Suppressor macrophage treated with lipopolysaccharide for 1 hour (primary cell): ENCODE results near the gene NANOG.
"Not testable (repeated sequence)": the region's sequence is repeated elsewhere in the genome, so short reads cannot be mapped to it uniquely, and the experiment has no call there.

Experiments used
- DNase-seq, 3 donors: peaks; one replicate each; pipeline ENCODE4 v3.0.0-alpha.2; 2020 to 2022

Gene NANOG

DNA sequence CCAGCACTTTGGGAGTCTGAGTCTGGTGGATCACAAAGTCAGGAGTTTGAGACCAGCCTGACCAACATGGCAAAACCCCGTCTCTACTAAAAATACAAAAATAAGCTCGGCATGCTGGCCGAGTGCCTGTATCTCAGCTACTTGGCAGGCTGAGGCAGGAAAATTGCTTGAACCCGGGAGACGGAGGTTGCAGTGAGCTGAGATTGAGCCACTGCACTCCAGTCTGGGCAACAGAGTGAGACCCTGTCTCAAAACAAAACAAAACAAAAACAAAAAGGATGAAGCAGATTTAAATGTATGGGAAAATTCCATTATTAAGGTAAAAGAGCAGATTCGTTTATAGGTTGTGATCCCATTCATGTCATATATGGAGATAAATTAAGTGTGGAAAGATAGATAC lies 17.1 kb downstream of the NANOG start:
- DNase-seq: not testable (repeated sequence)

DNA sequence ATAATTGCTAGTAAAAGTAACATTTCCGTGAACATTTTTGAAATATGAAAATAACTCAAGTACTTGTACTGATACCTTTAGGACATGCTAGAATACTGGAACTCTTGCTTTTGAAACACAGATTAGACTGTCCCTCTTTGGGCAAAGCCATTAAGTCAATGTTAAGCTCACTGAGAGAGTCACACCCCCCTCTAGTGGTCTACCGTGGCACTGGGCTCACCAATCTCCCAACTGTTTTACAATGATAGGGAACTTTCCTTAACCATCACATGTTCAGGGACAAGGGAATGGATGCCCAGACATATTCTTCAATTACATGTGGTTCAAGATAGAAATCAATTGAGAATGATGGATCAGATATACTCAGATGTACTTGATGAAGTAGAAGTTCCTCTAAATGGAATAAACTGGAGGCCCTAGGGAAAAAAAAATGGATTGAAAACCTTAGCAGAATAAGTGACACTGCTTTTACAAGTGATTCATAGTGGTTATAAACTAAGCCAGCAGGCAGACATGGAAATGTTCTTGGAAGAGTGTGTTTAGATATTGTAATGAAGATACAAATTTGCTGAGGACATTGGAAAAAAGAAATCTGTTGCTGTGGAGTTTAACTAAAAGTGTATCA lies 17.8 kb downstream of the NANOG start:
- DNase-seq: peak; percentile 80 to 86 (median 84)

DNA sequence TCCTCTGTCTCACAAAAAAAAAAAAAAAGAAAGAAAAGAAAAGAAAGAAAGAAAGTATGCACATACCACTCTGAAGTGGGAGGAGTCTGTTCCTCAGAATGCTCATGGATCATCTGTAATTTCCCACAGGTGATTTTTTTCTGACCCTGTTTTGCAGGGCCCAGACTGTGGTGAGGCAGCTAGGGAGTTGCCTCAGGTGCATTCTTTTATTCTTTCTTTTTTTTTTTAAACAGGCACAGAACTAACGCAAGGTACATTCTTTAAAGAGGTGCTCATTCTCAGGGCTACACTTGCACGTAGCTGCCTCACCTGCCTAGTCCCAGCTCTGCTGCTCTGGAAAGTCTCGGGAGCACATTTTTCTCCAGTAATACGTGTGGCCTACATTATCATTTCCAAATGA lies 36.6 kb downstream of the NANOG start:
- DNase-seq: not testable (repeated sequence)

DNA sequence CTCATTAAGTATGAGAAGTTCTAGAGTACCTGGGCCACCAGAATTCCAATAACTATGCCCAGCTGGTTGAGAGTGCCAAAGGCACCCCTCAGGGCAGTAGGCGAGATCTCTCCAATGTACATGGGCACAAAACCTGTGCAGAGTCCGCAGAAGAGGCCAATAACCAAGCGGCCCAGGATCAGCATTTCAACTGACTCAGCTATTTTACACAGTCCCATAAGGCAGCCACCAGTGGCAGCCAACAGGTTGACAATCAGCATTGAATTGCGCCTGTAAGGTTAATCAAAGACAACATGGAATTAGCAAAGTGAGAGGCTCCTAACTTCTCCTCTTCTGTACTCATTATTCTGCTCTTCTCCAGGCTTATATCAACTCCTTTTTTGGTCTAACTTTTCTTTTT lies 40.5 kb downstream of the NANOG start:
- DNase-seq: not testable (repeated sequence)

DNA sequence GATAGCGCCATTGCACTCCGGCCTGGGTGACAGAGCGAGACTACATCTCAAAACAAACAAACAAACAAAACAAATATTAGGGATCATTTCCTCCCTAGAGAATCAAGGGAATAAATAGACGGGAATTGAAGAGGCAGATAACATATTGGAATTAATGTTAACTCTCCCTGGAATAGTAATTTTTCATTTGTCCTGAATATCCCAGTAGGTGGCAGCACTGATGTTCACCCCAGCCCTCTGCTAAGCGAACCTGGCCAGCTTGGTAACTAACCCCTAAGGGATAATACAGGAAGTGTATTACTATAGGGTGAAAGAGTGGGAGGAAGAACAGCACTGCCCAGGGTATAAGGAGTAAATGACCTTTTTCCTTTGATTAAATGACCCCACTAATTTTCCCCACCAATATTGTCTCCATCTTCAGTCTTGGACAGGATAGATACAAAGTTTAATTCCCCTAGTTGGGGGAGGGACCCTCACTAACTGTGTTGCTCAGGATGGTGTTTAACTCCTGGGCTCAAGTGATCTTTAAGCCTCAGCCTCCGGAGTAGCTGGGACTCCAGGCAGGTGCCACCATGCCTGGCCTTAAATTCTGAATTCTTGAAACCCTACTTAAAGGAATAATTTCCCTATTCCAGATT lies 43.0 kb downstream of the NANOG start:
- DNase-seq: peak; percentile 75 to 81 (median 78)

DNA sequence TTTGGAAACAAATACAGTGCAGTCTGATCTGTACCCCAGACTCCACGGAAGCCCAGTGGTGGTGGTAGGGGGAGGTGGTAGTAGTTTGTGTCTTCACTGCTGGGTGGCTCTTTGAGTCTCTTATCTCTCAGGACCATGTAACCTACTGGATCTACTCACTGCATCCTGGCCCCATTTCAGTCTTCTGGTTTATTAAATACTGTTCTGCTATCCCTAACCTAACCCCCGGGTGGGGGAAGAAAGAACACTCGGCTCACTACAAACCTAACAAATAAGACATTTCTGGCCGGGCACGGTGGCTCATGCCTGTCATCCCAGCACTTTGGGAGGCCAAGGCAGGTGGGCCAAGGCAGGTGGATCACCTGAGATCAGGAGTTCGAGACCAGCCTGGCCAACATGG lies 44.0 kb downstream of the NANOG start:
- DNase-seq: not testable (repeated sequence)

DNA sequence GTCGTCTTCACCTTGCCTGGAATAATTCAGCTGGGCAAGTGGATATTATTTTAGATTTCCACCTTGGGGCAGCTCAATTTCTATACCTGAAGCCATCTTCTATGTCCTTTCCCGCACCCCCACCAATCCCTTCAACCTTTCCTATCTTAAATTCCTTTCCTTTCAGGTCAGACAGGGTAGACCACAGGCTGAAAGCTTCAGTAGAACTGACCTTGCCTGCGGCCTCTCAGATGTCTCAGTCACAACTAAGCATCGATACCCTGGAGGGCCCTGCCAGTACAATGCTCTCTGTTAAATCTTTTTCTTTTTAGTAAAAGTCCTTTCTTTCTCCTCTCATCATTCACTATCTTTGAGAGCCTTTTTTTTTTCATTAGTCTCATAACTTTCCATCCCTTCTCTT lies 44.6 kb downstream of the NANOG start:
- no peak for DNase-seq

DNA sequence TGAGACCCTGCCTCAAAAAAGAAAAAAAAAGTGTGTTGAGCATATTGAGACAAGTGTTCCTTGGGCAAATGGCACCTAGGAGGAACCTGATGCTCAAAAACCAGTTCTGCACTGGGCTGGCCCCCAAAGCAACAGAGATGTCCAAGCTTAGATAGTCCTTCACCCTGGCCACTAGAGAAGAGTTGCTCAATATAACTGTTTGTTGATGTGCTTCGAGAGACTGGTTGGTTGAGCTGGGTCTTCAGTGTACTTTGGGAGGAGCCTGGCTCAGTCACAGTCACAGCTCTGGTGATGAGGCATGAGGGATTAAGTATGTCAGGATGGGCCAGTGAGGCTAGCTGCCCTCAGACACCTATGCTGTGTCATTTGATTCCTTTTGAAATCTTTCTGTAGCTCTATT lies 45.5 kb downstream of the NANOG start:
- DNase-seq: peak in 1 of 3 donors; percentile 6

DNA sequence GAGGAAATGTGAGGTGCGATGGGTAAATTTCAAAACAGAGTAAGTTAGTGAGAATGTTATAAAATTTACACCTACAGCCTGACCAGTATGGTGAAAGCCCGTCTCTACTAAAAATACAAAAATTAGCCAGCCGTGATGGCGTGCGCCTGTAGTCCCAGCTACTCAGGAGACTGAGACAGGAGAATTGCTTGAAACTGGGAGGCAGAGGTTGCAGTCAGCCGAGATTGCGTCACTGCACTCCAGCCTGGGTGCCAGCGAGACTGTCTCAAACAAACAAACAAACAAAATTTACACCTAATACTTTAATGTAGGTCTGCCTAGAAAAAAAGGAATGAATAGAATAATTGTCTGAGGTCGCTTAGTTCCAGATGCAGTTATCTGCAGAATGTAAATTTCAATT lies 45.9 kb downstream of the NANOG start:
- no peak for DNase-seq

DNA sequence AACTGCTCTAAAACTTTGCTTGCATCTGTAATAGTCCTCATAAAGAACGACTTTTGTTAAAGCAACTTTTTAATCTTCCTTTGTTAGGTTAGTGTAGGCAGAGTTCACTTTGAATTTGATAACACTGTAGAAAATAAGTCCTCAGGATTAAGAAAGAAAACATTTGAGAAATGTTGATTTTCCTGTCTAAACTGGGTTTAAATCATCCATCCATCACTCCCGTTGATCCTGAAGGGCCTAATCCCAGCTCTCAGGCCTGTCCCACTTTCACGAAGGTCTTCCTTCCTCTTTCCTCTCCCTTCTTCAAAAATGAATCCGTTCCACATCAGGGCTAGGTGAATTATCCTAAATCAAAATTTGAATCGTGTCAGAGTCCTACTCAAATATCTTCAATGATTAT lies 46.6 kb downstream of the NANOG start:
- no peak for DNase-seq

DNA sequence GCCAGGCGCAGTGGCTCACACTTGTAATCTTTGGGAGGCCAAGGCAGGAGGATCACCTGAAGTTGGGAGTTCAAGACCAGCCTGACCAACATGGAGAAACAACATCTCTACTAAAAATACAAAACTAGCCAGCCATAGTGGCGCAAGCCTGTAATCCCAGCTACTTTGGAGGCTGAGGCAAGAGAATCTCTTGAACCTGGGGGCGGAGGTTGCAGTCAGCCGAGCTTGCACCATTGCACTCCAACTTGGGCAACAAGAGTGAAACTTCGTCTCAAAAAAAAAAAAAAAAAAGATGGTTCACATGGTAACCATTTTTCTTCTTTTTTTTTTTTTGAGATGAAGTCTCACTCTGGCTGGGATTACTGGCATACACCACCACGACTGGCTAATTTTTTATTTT lies 48.2 kb downstream of the NANOG start:
- DNase-seq: peak; percentile 69 to 83 (median 79)

DNA sequence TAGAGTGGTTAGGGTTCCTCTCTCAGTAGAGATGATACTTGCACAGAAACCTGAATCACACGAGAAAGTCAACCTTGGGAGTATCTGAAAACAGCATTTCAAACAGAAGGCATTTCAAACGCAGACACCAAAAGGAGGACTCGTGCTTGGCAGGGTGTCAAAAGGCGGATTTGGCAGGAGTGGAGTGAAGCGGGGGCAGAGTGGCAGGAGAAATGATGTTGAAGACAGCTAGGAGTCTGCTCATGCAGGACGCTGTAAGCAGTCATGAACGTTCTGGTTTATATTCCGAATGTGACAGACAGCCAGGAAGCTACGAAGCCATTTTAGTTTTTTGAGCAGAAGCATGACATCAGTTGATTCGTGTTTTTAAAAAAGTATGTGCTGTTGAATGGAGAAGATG lies 50.0 kb downstream of the NANOG start:
- not testable (repeated sequence) for DNase-seq

DNA sequence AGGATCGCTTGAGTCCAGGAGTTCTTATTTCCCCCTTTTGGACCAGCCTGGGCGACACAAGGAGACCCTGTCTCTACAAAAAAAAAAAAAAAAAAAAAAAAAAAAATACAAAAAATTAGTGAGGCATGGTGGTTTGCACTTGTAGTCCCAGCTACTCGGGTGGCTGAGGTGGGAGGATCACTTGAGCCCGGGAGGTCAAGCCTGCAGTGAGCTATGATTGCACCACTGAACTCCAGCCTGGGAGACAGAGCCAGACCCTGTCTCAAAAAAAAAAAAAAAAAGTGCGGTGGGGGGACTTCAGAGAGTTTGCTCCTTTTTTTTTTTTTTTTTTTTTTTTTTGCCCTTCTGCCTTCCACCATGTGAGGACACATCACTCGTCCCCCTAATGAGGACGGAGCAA lies 50.6 kb downstream of the NANOG start:
- not testable (repeated sequence) for DNase-seq

DNA sequence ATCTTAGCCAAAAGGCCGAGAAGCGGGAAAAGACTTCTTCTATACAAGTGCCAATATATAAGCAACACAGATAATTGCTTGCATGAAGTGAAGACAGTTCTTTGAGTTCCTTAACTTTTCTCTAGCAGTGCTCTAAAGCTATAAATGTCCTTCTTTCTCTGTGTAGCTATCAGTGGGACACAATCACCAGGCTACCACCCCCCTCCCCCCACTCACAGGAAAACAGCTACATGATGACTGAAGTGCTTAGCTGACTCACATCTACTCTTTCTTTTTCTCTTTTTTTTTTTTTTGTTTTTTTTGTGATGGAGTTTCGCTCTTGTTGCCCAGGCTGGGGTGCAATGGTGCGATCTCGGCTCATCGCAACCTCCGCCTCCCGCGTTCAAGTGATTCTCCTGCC lies 53.2 kb downstream of the NANOG start:
- DNase-seq: peak in 2 of 3 donors; percentile 14 to 20

DNA sequence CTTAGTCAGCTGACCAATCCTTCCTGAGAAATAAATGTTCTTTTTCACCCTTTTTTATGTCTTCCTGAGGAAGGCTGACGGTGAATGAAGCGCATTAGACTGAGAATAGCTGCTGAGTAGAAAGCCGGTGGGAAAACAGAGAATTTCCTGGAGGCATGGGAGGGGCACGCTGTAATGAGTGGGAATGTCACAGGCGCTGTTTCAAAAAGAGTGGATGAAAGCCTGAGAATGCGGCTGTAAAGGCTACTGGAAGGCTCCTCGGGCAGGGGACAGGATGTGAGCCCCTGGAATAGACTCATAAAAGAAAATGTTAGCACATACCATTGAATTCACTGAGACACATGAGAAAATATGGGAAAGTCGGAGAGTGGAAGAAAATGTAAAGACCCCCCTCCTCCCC lies 53.9 kb downstream of the NANOG start:
- DNase-seq: not testable (repeated sequence)

DNA sequence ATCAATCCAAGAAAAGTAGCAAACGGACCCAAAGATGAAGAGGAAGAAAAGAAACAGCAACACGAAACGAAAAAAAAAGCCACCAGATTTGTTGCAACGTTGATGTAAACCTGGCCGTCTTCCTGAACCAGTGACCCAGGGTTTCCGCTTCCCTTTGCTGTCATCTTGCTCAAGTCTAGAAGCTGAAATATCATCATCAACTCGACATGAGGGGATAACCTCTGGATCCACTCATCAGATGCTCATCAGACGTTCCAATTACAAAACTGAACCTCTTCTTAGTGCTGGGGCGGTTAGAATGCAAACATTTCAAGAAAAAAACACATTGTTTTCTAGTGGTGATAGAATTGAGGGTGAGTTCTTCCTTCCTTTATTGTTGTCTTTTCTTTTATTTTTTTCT lies 54.4 kb downstream of the NANOG start:
- DNase-seq: peak; percentile 32 to 73 (median 54)

DNA sequence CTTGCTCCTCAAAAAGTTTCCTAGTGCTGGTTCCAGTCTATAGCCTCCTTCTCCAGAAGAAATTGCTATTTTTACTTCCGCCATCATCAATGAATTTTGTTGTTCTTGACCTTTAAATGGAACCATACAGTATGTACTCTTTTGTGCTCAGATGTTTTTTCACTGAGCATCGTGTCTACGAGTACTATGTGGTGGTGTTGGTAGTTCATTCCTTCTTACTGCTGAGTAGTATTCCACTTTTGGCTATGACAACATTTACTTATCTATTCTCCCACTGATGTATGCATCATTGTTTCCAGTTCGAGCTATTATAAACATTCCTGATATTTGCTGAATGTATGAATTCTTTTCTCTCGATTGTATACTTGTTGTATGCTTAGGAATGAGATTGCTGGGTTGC lies 54.9 kb downstream of the NANOG start:
- no peak for DNase-seq

DNA sequence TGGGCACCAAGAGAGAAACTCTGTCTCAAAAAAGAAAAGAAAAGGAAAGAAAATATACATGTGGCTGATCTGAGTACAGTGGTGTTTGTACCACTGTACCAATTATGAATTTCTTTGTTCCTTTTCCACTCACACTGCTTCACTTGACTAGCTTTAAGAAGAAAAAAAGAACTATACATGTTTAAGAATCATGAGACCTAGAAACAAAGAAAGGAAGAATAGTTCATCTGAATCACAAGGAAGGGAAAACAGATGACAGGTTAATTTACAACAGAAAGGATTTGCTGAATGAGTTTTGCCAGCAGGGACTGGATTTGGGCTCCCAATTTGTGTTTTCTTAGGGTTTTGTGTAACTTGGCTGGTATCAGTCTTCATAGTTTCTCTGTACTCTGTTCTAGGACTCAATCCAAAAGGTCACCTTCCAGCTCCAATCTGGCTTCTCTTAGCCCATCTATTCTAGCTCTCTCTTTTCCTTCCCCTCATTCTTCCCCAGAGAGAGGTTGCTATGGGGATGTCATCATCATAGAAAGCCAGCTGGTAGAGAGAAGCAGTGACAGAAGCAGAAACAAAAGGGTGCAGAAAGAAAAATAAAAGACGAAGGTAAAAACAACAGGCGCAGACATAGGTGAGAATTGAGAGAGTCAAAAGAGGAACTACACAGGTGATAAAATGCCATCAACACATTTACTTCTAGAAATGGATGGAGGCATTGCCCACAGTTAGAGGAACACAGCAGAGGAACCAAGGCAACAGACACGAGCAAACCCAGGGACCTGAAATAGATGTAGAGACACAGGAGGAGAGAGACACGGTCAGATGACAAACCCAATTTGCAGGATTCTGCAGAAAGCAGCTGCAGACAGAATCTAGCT lies 58.3 kb downstream of the NANOG start:
- not testable (repeated sequence) for DNase-seq

DNA sequence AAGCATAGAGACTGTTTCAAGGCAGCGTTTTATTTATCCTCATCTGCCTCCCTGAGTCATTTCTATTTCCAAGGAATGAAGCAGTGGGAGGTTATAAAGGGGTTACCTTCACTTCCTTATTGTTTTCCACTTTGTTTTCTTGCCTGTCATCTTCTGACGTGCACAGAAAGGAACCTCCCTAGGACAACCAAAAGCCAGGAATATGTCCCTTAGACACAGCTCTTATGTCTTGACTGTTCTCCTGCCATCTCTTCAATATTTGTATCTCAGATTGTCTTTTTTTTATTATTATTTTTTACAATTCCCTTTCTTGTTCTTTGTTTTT lies 58.9 kb downstream of the NANOG start:
- DNase-seq: not testable (repeated sequence)
